HG02981 (cell line): Measurements from ENCODE around the gene SMLR1.
"Not testable (repeated sequence)": the region's sequence is repeated elsewhere in the genome, so short reads cannot be mapped to it uniquely, and the experiment has no call there.

Experiments used
- ATAC-seq: cut with Tn5 transposase; IDR thresholded peaks from one replicate; pipeline ENCODE4 v1.9.1; 2021; ENCODE audit warnings: mild to moderate bottlenecking, moderate library complexity; ENCODE audit not compliant: unreplicated experiment

The SMLR1 gene

GRCh38 chr6:130827247-130828149, at the start of gene SMLR1:
Gene SMLR1, plus strand, starts transcription at chr6:130827406. Its CDS starts 8 bp downstream, at chr6:130827414.
- no peak for ATAC-seq

- no peak for ATAC-seq
Observed at GRCh38 chr6:130778946-130779657, 48.1 kb upstream of the SMLR1 start.

GRCh38 chr6:130779658-130780033, 47.6 kb upstream of the SMLR1 start:
- ATAC-seq = no peak

GRCh38 chr6:130780122-130780521, 47.1 kb upstream of the SMLR1 start:
- ATAC-seq = no peak

GRCh38 chr6:130781557-130781956, 45.6 kb upstream of the SMLR1 start:
- no peak for ATAC-seq

- ATAC-seq = no peak
Observed at GRCh38 chr6:130783416-130784107, 43.6 kb upstream of the SMLR1 start.

GRCh38 chr6:130787726-130788500, 39.3 kb upstream of the SMLR1 start:
- ATAC-seq = peak; percentile 53

GRCh38 chr6:130788954-130789353, 38.3 kb upstream of the SMLR1 start:
- ATAC-seq = no peak

- ATAC-seq = no peak
Observed at GRCh38 chr6:130794010-130794697, 33.1 kb upstream of the SMLR1 start.

GRCh38 chr6:130794738-130795137, 32.5 kb upstream of the SMLR1 start:
- no peak for ATAC-seq

GRCh38 chr6:130796313-130796905, 30.8 kb upstream of the SMLR1 start:
- no peak for ATAC-seq

- no peak for ATAC-seq
Observed at GRCh38 chr6:130797061-130797460, 30.1 kb upstream of the SMLR1 start.

GRCh38 chr6:130801368-130801767, 25.8 kb upstream of the SMLR1 start:
- not testable (repeated sequence) for ATAC-seq

- ATAC-seq = no peak
Observed at GRCh38 chr6:130810307-130811030, 16.7 kb upstream of the SMLR1 start.

GRCh38 chr6:130811932-130812331, 15.3 kb upstream of the SMLR1 start:
- no peak for ATAC-seq

- no peak for ATAC-seq
Observed at GRCh38 chr6:130814506-130814905, 12.7 kb upstream of the SMLR1 start.

GRCh38 chr6:130815200-130816071, 11.8 kb upstream of the SMLR1 start:
- no peak for ATAC-seq

- ATAC-seq = no peak
Observed at GRCh38 chr6:130822736-130823135, 4.5 kb upstream of the SMLR1 start.
